ENCODE measurements around the gene STX2.
"Not testable (repeated sequence)": the region's sequence is repeated elsewhere in the genome, so short reads cannot be mapped to it uniquely, and the experiment has no call there.

The STX2 gene

DNA sequence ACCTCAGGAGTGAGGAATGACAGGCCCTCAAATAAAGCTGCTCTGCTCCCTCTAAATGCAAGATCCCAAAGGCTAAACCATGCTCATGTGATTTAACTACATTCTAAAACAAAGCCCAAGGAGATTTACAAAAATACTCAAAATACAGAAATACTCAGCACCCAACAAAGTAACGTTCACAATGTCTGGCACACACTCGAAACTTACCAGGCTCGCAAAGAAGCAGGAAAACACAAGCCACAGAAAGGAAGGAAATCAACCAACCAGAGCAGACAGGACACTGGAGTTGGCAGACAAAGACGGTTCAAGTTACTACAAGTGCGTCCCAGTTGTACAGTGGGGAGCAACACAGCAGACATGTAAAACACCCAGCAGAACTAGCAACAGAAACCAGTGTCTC lies 33.4 kb downstream of the STX2 start:
- ATAC-seq (no peak), DNase-seq (ENCODE audit: low spot score in 2 of 2) (no peak)
- H3K9me3 Mint-ChIP-seq, result no peaks in the 10 kb centered on the region
- H3K4me3 Mint-ChIP-seq, result no peak overlapping the region
- H3K4me1 Mint-ChIP-seq, result no peaks in the 10 kb centered on the region
- H3K27ac Mint-ChIP-seq, result peak overlapping the region; percentile 68
- H3K36me3 Mint-ChIP-seq, result peaks cover 87% of the 10 kb centered on the region

- Mint-ChIP-seq H3K4me1 (no peaks in the 10 kb centered on the region), H3K36me3 (peaks cover 87% of the 10 kb centered on the region), H3K4me3 (no peak overlapping the region), H3K27ac (no peak overlapping the region), H3K9me3 (no peaks in the 10 kb centered on the region)
- DNase-seq (ENCODE audit: low spot score in 2 of 2), result no peak
- no peak for ATAC-seq
These were observed 34.8 kb downstream of the STX2 start for GRCh38 chr12:130804216-130804615.

GRCh38 chr12:130803702-130804101 lies 35.3 kb downstream of the STX2 start:
- Mint-ChIP-seq H3K4me1 (no peaks in the 10 kb centered on the region), H3K9me3 (no peaks in the 10 kb centered on the region), H3K27ac (no peak overlapping the region), H3K4me3 (no peak overlapping the region), H3K36me3 (peaks cover 87% of the 10 kb centered on the region)
- DNase-seq (ENCODE audit: low spot score in 2 of 2) (no peak), ATAC-seq (no peak)

- no peak overlapping the region for H3K27ac Mint-ChIP-seq
- ATAC-seq, result no peak
- no peak overlapping the region for H3K4me3 Mint-ChIP-seq
- no peak for DNase-seq (ENCODE audit: low spot score in 2 of 2)
- H3K9me3 Mint-ChIP-seq, result no peaks in the 10 kb centered on the region
- H3K4me1 Mint-ChIP-seq, result peaks cover 14% of the 10 kb centered on the region
- peaks cover 88% of the 10 kb centered on the region for H3K36me3 Mint-ChIP-seq
These were observed 38.7 kb downstream of the STX2 start for GRCh38 chr12:130800312-130800711.

DNA sequence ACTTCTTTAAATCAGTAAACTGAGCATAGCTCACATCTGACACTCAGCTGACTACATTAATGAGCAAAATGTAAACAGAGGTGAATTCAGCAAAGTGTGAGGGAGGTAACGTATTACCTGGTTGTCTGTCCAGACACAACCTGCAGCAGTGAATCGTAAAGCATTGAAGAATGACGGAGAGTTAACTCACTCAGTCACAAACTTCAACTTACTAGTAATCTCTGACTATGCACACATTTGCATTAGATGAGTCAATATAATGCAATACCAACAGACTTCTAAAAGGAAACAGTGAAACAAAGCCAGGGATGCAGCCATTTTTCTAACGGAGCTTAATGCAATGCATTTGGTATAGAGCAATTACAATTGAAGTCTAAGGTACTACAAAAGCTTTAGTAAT lies 40.0 kb downstream of the STX2 start:
- H3K9me3 Mint-ChIP-seq, result no peaks in the 10 kb centered on the region
- ATAC-seq (no peak), DNase-seq (ENCODE audit: low spot score in 2 of 2) (no peak)
- H3K4me3 Mint-ChIP-seq, result no peak overlapping the region
- H3K36me3 Mint-ChIP-seq, result peaks cover 85% of the 10 kb centered on the region
- H3K27ac Mint-ChIP-seq, result no peak overlapping the region
- H3K4me1 Mint-ChIP-seq, result peaks cover 14% of the 10 kb centered on the region

- peak overlapping the region; percentile 88 for H3K27ac Mint-ChIP-seq
- H3K36me3 Mint-ChIP-seq, result peaks cover 84% of the 10 kb centered on the region
- ATAC-seq (peak; percentile 99), DNase-seq (ENCODE audit: low spot score in 2 of 2) (peak; percentile 24 to 79)
- H3K4me1 Mint-ChIP-seq, result peaks cover 19% of the 10 kb centered on the region
- no peaks in the 10 kb centered on the region for H3K9me3 Mint-ChIP-seq
- peak overlapping the region; percentile 55 for H3K4me3 Mint-ChIP-seq
These were observed 41.9 kb downstream of the STX2 start for GRCh38 chr12:130796985-130797686.

DNA sequence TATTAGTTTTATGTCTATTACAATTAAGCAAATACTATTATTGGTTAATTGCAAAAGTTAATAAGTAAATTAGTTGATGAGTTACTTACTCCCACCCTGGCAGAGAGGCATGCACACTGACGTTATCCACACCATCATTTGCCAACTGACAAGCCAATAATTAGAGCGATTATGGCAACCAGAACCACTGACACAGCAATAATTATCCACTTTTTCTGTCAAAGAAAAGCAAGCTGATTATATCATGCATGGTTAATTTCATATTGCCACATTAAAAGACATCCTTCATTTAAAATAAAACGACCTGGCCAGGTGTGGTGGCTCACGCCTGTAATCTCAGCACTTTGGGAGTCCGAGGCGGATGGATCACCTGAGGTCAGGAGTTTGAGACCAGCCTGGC lies 43.1 kb downstream of the STX2 start:
- H3K36me3 Mint-ChIP-seq, result peaks cover 89% of the 10 kb centered on the region
- H3K9me3 Mint-ChIP-seq, result no peaks in the 10 kb centered on the region
- no peak overlapping the region for H3K27ac Mint-ChIP-seq
- ATAC-seq, result no peak
- no peak for DNase-seq (ENCODE audit: low spot score in 2 of 2)
- peaks cover 19% of the 10 kb centered on the region for H3K4me1 Mint-ChIP-seq
- no peak overlapping the region for H3K4me3 Mint-ChIP-seq

GRCh38 chr12:130793554-130793849 lies 45.5 kb downstream of the STX2 start:
- ATAC-seq, result no peak
- H3K4me1 Mint-ChIP-seq, result peaks cover 19% of the 10 kb centered on the region
- H3K9me3 Mint-ChIP-seq, result no peaks in the 10 kb centered on the region
- no peak overlapping the region for H3K4me3 Mint-ChIP-seq
- H3K36me3 Mint-ChIP-seq, result peaks cover 77% of the 10 kb centered on the region
- DNase-seq (ENCODE audit: low spot score in 2 of 2), result no peak
- H3K27ac Mint-ChIP-seq, result no peak overlapping the region

GRCh38 chr12:130792821-130793553 lies 46.1 kb downstream of the STX2 start:
- Mint-ChIP-seq H3K4me1 (peaks cover 19% of the 10 kb centered on the region), H3K36me3 (peaks cover 72% of the 10 kb centered on the region), H3K27ac (no peak overlapping the region), H3K9me3 (no peaks in the 10 kb centered on the region), H3K4me3 (no peak overlapping the region)
- no peak for ATAC-seq
- DNase-seq (ENCODE audit: low spot score in 2 of 2), result no peak

- H3K4me1 Mint-ChIP-seq, result peaks cover 7% of the 10 kb centered on the region
- no peak for DNase-seq (ENCODE audit: low spot score in 2 of 2)
- no peaks in the 10 kb centered on the region for H3K9me3 Mint-ChIP-seq
- peaks cover 59% of the 10 kb centered on the region for H3K36me3 Mint-ChIP-seq
- no peak overlapping the region for H3K27ac Mint-ChIP-seq
- ATAC-seq, result no peak
- H3K4me3 Mint-ChIP-seq, result no peak overlapping the region
These were observed 47.4 kb downstream of the STX2 start for GRCh38 chr12:130791629-130792028.

DNA sequence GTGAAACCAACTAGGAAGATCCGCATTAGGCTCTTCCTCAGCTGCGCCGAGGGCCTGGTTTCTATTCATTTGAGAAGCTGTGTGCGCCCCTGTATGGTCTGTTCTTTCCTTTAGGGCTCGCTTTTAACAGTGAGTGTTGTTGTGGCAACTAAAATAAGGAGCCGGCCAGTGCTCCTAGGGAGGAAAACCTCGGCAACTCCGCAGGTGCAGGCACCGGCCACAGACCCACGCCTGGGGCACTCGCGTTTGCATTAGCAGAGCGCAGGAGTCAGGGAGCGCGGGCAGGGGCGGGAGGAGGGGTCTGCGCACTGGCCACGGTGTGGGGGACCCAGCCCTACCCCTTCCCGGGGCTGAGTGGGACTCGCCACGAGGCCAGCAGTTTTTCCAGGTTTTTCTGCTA lies 50.5 kb downstream of the STX2 start:
- Mint-ChIP-seq H3K9me3 (peaks cover 7% of the 10 kb centered on the region), H3K4me3 (no peak overlapping the region), H3K4me1 (peaks cover 5% of the 10 kb centered on the region), H3K27ac (no peak overlapping the region), H3K36me3 (peaks cover 36% of the 10 kb centered on the region)
- ATAC-seq, result no peak
- no peak for DNase-seq (ENCODE audit: low spot score in 2 of 2)

DNA sequence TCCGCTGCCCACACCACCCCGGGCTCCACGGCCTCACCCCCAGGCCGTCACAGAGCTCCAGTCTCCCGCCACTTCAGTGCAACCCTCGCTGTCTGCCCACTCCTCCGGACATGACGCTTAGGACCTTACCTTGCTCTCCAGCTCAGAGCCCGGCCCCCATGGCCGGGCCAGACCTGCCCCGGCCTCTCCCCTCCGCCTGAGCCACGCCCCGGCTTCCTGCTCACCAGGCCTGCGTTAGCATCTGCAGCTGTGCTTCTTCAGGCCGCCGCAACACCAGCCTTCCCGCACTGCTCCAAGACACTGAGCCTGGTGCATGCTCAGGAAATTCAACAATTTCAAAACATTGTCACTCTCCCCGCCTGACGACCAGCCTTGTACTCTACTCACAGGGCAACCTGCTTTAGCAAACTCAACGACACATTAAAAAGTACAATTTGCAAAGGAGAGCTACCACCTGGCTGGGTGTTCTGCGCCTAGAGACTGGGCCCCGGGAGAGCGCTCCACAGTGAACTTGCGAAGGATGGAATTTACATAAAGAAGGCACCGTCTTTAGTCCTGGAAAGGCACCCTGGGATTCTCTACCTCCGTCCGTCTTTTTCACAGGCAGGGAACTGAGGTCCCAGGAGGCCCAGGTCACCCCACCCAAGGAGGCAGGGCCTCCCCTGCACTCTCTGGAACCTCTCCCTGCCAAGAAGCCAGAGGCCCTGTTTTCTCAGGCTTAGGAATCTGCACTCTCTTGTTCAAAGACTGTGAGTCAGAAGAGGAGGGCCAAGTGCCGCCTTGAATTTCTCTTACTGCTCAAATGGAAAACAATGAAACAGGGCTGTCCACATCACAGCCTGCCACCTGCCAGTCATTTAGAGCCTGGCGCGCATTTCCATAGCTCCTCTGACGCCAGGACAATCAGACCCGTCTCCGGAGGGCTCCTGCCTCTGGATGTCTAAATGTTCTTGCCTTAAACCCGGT lies 51.3 kb downstream of the STX2 start:
- Mint-ChIP-seq H3K4me1 (no peaks in the 10 kb centered on the region), H3K4me3 (no peak overlapping the region), H3K9me3 (peaks cover 7% of the 10 kb centered on the region), H3K36me3 (peaks cover 30% of the 10 kb centered on the region), H3K27ac (no peak overlapping the region)
- ATAC-seq (no peak), DNase-seq (ENCODE audit: low spot score in 2 of 2) (no peak)

GRCh38 chr12:130787041-130787440 lies 52.0 kb downstream of the STX2 start:
- DNase-seq (ENCODE audit: low spot score in 2 of 2) (no peak), ATAC-seq (no peak)
- H3K9me3 Mint-ChIP-seq, result peaks cover 7% of the 10 kb centered on the region
- no peak overlapping the region for H3K27ac Mint-ChIP-seq
- H3K4me1 Mint-ChIP-seq, result no peaks in the 10 kb centered on the region
- H3K36me3 Mint-ChIP-seq, result peaks cover 23% of the 10 kb centered on the region
- no peak overlapping the region for H3K4me3 Mint-ChIP-seq

GRCh38 chr12:130783110-130783715 lies 55.8 kb downstream of the STX2 start:
- H3K27ac Mint-ChIP-seq, result no peak overlapping the region

GRCh38 chr12:130782245-130782644 lies 56.8 kb downstream of the STX2 start:
- ATAC-seq; H3K36me3 Mint-ChIP-seq; H3K9me3 Mint-ChIP-seq; H3K4me1 Mint-ChIP-seq; H3K4me3 Mint-ChIP-seq; DNase-seq (ENCODE audit: low spot score in 2 of 2); H3K27ac Mint-ChIP-seq: not testable (repeated sequence)

More at GRCh38 chr12:130783110-130783715, 55.8 kb downstream of the STX2 start:
- ATAC-seq (no peak), DNase-seq (ENCODE audit: low spot score in 2 of 2) (no peak)
- Mint-ChIP-seq H3K9me3 (peaks cover 7% of the 10 kb centered on the region), H3K4me1 (no peaks in the 10 kb centered on the region), H3K36me3 (no peaks in the 10 kb centered on the region), H3K4me3 (no peak overlapping the region)
